ENCODE measurements around the gene ZNF514. TPM values are rescaled to one million over a fixed set of nuclear protein-coding genes. Genes with fewer than 3 reads are reported as not detected.

Gene ZNF514
- total and polyA plus RNA-seq, 2 of the 8 experiments (the other 6 are each of a cell fraction or from before 2014, with no cell fraction given) = 5.3 to 13.3 TPM

DNA sequence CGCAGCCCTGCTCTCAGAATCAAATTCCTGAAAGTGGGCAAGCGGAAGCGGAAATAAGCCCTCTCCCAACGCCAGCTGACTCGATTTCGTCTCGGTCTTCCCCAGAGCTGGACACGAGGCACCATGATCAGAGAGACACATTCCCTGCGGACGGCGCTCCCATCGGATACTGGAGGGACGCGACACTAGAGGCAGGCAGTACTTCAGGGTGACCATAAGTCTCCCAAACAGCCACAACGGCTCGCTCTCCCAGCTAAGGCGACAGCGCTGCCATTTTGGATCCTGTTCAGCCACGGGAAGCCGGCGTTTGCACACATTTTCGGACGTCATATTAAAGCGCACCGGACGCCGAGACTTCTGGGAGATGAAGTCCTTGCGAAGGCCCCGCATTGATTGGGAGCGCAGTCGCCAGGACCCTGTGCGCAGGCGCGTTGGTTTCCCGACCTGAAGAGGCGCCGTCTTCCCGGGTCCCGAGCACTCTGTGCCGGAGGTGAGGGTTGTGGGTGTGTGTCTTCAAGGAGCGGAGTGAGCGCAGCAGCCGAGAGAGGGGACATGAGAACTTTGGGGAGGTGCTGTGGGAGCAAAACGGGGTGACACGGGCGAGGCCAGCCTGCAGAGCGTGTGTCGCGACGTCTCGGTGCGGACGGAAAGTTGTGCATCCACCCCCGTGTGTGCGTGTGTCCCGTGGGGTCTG is 5.9 kb upstream of the ZNF514 start, which contains the start of gene ZNF2:
Gene ZNF2 (plus strand): TSS at position 439 of the 694 bp plus-strand sequence. CDS start 10,418 bp downstream, outside the sequence.
- ChIA-PET CTCF (ENCODE audit: partially characterized antibody) (interaction anchor here (0.6 to 1.0 kb wide), 3 partner anchors 42 to 89 kb away, joined by 3 read pairs; no protein-coding TSS in a partner anchor), POLR2A (ENCODE audit: partially characterized antibody) (interaction anchor here (0.6 to 1.3 kb wide), 4 partner anchors 41 to 76 kb away, joined by 3 to 10 read pairs (median 4); partner anchors contain the start of gene MRPS5)
- 2% methylated on average over 54 of the region's 56 CpGs; no CpG with 5 or more reads in 1 of the 2 experiments for WGBS, 2 experiments (ENCODE audit: extremely low coverage in 1 of 2, insufficient coverage in 1 of 2, insufficient read length in 1 of 2, insufficient replicate concordance in 2 of 2, low coverage in 1 of 2, low lambda C conversion rate in 2 of 2, missing lambda C conversion rate in 1 of 2)
- TF ChIP-seq SP1 (IDR thresholded peaks at IDR 0.05; ENCODE audit: low read depth, low read length) (no peak), JUN (IDR thresholded peaks at IDR 0.05; ENCODE audit: low read depth, low read length) (no peak), SRF (IDR thresholded peaks at IDR 0.05; ENCODE audit: low read depth, low read length) (peak; percentile 50; the same call in 1 of the 2 replicates), RBBP5 (IDR thresholded peaks at IDR 0.05; ENCODE audit: borderline replicate concordance, low read depth, low read length) (peak; percentile 86; the same call in 1 of the 2 replicates), NRF1 (IDR thresholded peaks at IDR 0.05; ENCODE audit: low read depth, low read length) (peak; percentile 73), CTBP2 (IDR thresholded peaks at IDR 0.05; ENCODE audit: borderline replicate concordance, insufficient read depth, insufficient read length, low read length) (peak; percentile 18), CBX8 (IDR thresholded peaks at IDR 0.05; ENCODE audit: borderline replicate concordance, low read depth, low read length) (no peak), TEAD4 (IDR thresholded peaks at IDR 0.05; ENCODE audit: low read depth, low read length) (no peak), SUZ12 (IDR thresholded peaks at IDR 0.05; ENCODE audit: low read length) (no peak), SP4 (IDR thresholded peaks at IDR 0.05; ENCODE audit: low read length) (no peak), CEBPB (IDR thresholded peaks at IDR 0.05; ENCODE audit: low read depth, low read length) (no peak), KDM1A (IDR thresholded peaks at IDR 0.05; ENCODE audit: borderline replicate concordance, low read length) (no peak), SIX5 (IDR thresholded peaks at IDR 0.05; ENCODE audit: low read depth, low read length) (peak; percentile 75)

More for the DNA sequence above, 5.9 kb upstream of the ZNF514 start, which contains the start of gene ZNF2:
- peak within 1 kb of the TSS; percentile 98 for H4K5ac ChIP-seq (ENCODE audit: insufficient read length, low read depth, low read length)
- H3K23ac ChIP-seq (ENCODE audit: insufficient read length) = no peak within 1 kb of the TSS
- H3K18ac ChIP-seq (ENCODE audit: extremely low read depth, low read length) = peak within 1 kb of the TSS; percentile 95
- H3K9me3 ChIP-seq (ENCODE audit: insufficient read depth in 2 of 2, low read depth in 1 of 2, low read length in 1 of 2) = no peaks in the 10 kb centered on the region; a peak in 1 of 4 replicates
- H3K56ac ChIP-seq (replicated peaks; ENCODE audit: insufficient read length, low read depth, low read length) = peak within 1 kb of the TSS; percentile 88
- H3K27me3 ChIP-seq (replicated peaks in 1 of 4; ENCODE audit: control insufficient read depth in 3 of 4, extremely low read depth in 1 of 4, insufficient read depth in 3 of 4, low read length in 3 of 4) = no peaks in the 10 kb centered on the region; a peak in 1 of 7 replicates
- peaks cover 11% of the 10 kb centered on the region for H3K23me2 ChIP-seq (ENCODE audit: low read depth, low read length)
- peaks cover 0 to 2% (median 0%) of the 10 kb centered on the region in 4 experiments; a peak in 2 of 7 replicates for H3K4me1 ChIP-seq (replicated peaks in 1 of 4; ENCODE audit: control insufficient read depth in 3 of 4, insufficient read depth in 4 of 4, low read length in 3 of 4)
- H3K36me3 ChIP-seq (ENCODE audit: control insufficient read depth in 2 of 4, insufficient read depth in 4 of 4, low read length in 3 of 4) = no peaks in the 10 kb centered on the region
- peak within 1 kb of the TSS; percentile 100 for H2AFZ ChIP-seq (ENCODE audit: low read length)
- H2BK5ac ChIP-seq (ENCODE audit: low read depth, low read length) = peak within 1 kb of the TSS; percentile 81
- no peak within 1 kb of the TSS for H3K14ac ChIP-seq (ENCODE audit: insufficient read length)
- H4K20me1 ChIP-seq (replicated peaks in 1 of 2; ENCODE audit: control insufficient read depth in 1 of 2, insufficient read depth in 2 of 2, low read length in 2 of 2) = no peaks in the 10 kb centered on the region
- H3K79me2 ChIP-seq (ENCODE audit: control insufficient read depth in 1 of 2, insufficient read depth in 2 of 2, low read length in 2 of 2) = peaks cover 0 to 3% of the 10 kb centered on the region in 2 experiments; a peak in 1 of 4 replicates
- no peak within 1 kb of the TSS for H2BK20ac ChIP-seq (ENCODE audit: low read length)
- peak within 1 kb of the TSS; percentile 28 for H3K4ac ChIP-seq (replicated peaks; ENCODE audit: insufficient read length, low read depth, low read length)
- H4K91ac ChIP-seq (replicated peaks; ENCODE audit: insufficient read length, low read length) = peak within 1 kb of the TSS; percentile 92
- H2BK15ac ChIP-seq (ENCODE audit: low read length) = 0 out of 2 replicates have a peak within 1 kb of the TSS, but pooled peaks have one; percentile 98
- H3K9ac ChIP-seq (replicated peaks in 1 of 4; ENCODE audit: extremely low read depth in 1 of 4, low read depth in 3 of 4, low read length in 3 of 4) = peak within 1 kb of the TSS; percentile 73 to 97 (median 92)
- H3K27ac ChIP-seq (ENCODE audit: low read depth, low read length) = peak within 1 kb of the TSS; percentile 97
- H3K4me3 ChIP-seq (ENCODE audit: extremely low read depth in 1 of 4, insufficient read depth in 2 of 4, low read depth in 3 of 4, low read length in 4 of 4) = peak within 1 kb of the TSS; percentile 87 to 100 (median 98)
- DNase-seq (ENCODE audit: low read depth in 1 of 2, low spot score in 2 of 2) (peak; percentile 93 to 95), FAIRE-seq (no peak)
- no peaks in the 10 kb centered on the region for H3K79me1 ChIP-seq (ENCODE audit: low read depth, low read length)
- peak within 1 kb of the TSS; percentile 89 to 93 for H3K4me2 ChIP-seq (ENCODE audit: insufficient read depth in 1 of 2, low read depth in 2 of 2, low read length in 2 of 2)
- H4K8ac ChIP-seq (ENCODE audit: extremely low read depth, insufficient read depth, low read length) = peak within 1 kb of the TSS; percentile 99
- H2AK5ac ChIP-seq (ENCODE audit: low read depth, low read length) = no peak within 1 kb of the TSS
- no peak within 1 kb of the TSS for H2BK120ac ChIP-seq (replicated peaks; ENCODE audit: low read depth, low read length)
- peak within 1 kb of the TSS; percentile 76 for H2BK12ac ChIP-seq (ENCODE audit: low read depth, low read length)

All from H1 (cell line).